ENCODE results near the gene CNTNAP2. TPM values are rescaled to one million over a fixed set of nuclear protein-coding genes. Genes with fewer than 3 reads are reported as not detected.

The CNTNAP2 gene
- total RNA-seq, 6 experiments from 2014 or later: 0.07 to 0.13 (median 0.12) TPM; not detected in 3

- no peak overlapping the region for H3K27ac Mint-ChIP-seq
- TF ChIP-seq CTCF (IDR thresholded peaks at IDR 0.05): no peak
- no peak overlapping the region for H3K4me3 Mint-ChIP-seq
- H3K27me3 Mint-ChIP-seq (ENCODE audit: insufficient read depth): no peaks in the 10 kb centered on the region
- no peaks in the 10 kb centered on the region for H3K36me3 Mint-ChIP-seq (ENCODE audit: low read depth)
- peaks cover 15% of the 10 kb centered on the region; the same call in 1 of the 2 replicates for H3K4me1 Mint-ChIP-seq (ENCODE audit: low read depth)
- H3K9me3 Mint-ChIP-seq: peaks cover 20% of the 10 kb centered on the region
- no peak for DNase-seq
These were observed 1311.5 kb downstream of the CNTNAP2 start for GRCh38 chr7:147428075-147428474.

- no peak overlapping the region for H3K4me3 Mint-ChIP-seq
These were observed 1313.4 kb downstream of the CNTNAP2 start for GRCh38 chr7:147429961-147430360.

GRCh38 chr7:147432079-147432478 is 1315.5 kb downstream of the CNTNAP2 start:
- Mint-ChIP-seq H3K27me3 (ENCODE audit: insufficient read depth) (no peaks in the 10 kb centered on the region), H3K9me3 (peaks cover 8% of the 10 kb centered on the region), H3K27ac (no peak overlapping the region), H3K36me3 (ENCODE audit: low read depth) (no peaks in the 10 kb centered on the region), H3K4me1 (ENCODE audit: low read depth) (peaks cover 24% of the 10 kb centered on the region; the same call in 1 of the 2 replicates), H3K4me3 (no peak overlapping the region)
- no peak for DNase-seq
- TF ChIP-seq CTCF (IDR thresholded peaks at IDR 0.05): peak; percentile 34; the same call in 1 of the 2 replicates

More at GRCh38 chr7:147429961-147430360, 1313.4 kb downstream of the CNTNAP2 start:
- no peak for DNase-seq
- no peaks in the 10 kb centered on the region for H3K27me3 Mint-ChIP-seq (ENCODE audit: insufficient read depth)
- no peak overlapping the region for H3K27ac Mint-ChIP-seq
- no peak for TF ChIP-seq CTCF (IDR thresholded peaks at IDR 0.05)
- peaks cover 20% of the 10 kb centered on the region for H3K9me3 Mint-ChIP-seq
- peaks cover 28% of the 10 kb centered on the region; the same call in 1 of the 2 replicates for H3K4me1 Mint-ChIP-seq (ENCODE audit: low read depth)
- H3K36me3 Mint-ChIP-seq (ENCODE audit: low read depth): no peaks in the 10 kb centered on the region

GRCh38 chr7:147432576-147432975 is 1316.0 kb downstream of the CNTNAP2 start:
- Mint-ChIP-seq H3K36me3 (ENCODE audit: low read depth) (no peaks in the 10 kb centered on the region), H3K27me3 (ENCODE audit: insufficient read depth) (no peaks in the 10 kb centered on the region), H3K27ac (no peak overlapping the region), H3K9me3 (peaks cover 8% of the 10 kb centered on the region), H3K4me1 (ENCODE audit: low read depth) (peaks cover 24% of the 10 kb centered on the region; the same call in 1 of the 2 replicates), H3K4me3 (no peak overlapping the region)
- no peak for TF ChIP-seq CTCF (IDR thresholded peaks at IDR 0.05)
- DNase-seq: no peak

- H3K27me3 Mint-ChIP-seq (ENCODE audit: insufficient read depth): no peaks in the 10 kb centered on the region
- TF ChIP-seq CTCF (IDR thresholded peaks at IDR 0.05): no peak
- no peak overlapping the region for H3K4me3 Mint-ChIP-seq
- H3K9me3 Mint-ChIP-seq: peaks cover 22% of the 10 kb centered on the region
- H3K36me3 Mint-ChIP-seq (ENCODE audit: low read depth): peaks cover 12% of the 10 kb centered on the region; the same call in 1 of the 2 replicates
- no peak for DNase-seq
- peaks cover 31% of the 10 kb centered on the region; the same call in 1 of the 2 replicates for H3K4me1 Mint-ChIP-seq (ENCODE audit: low read depth)
- no peak overlapping the region; the same call in 1 of the 2 replicates for H3K27ac Mint-ChIP-seq
These were observed 1320.1 kb downstream of the CNTNAP2 start for GRCh38 chr7:147436718-147437117.

Data from HFFc6 (cell line).